ENCODE results near the gene DIP2C.

The DIP2C gene

GRCh38 chr10:555682-556350 is 133.7 kb downstream of the DIP2C start:
- H3K27me3 ChIP-seq (ENCODE audit: insufficient read depth, low read length), result no peaks in the 10 kb centered on the region
- peaks cover 23% of the 10 kb centered on the region; the same call in 1 of the 2 replicates for H3K4me1 ChIP-seq (ENCODE audit: insufficient read depth, low read length)
- H3K4me3 ChIP-seq (ENCODE audit: low read length), result no peak overlapping the region
- no peaks in the 10 kb centered on the region for H3K9me3 ChIP-seq (ENCODE audit: insufficient read depth, low read depth, low read length)
- no peaks in the 10 kb centered on the region for H3K36me3 ChIP-seq (ENCODE audit: insufficient read depth, low read depth, low read length)
- H3K27ac ChIP-seq (ENCODE audit: low read length), result no peak overlapping the region
- no peak overlapping the region for H3K9ac ChIP-seq (ENCODE audit: low read depth, low read length)

GRCh38 chr10:555281-555680 is 134.2 kb downstream of the DIP2C start:
- H3K4me1 ChIP-seq (ENCODE audit: insufficient read depth, low read length), result peaks cover 23% of the 10 kb centered on the region; the same call in 1 of the 2 replicates
- no peaks in the 10 kb centered on the region for H3K36me3 ChIP-seq (ENCODE audit: insufficient read depth, low read depth, low read length)
- H3K27ac ChIP-seq (ENCODE audit: low read length), result no peak overlapping the region
- H3K9me3 ChIP-seq (ENCODE audit: insufficient read depth, low read depth, low read length), result no peaks in the 10 kb centered on the region
- H3K4me3 ChIP-seq (ENCODE audit: low read length), result no peak overlapping the region
- no peak overlapping the region for H3K9ac ChIP-seq (ENCODE audit: low read depth, low read length)
- H3K27me3 ChIP-seq (ENCODE audit: insufficient read depth, low read length), result no peaks in the 10 kb centered on the region

- H3K4me3 ChIP-seq (ENCODE audit: low read length), result no peak overlapping the region
Observed at GRCh38 chr10:554182-554848, 135.2 kb downstream of the DIP2C start.

GRCh38 chr10:553233-553632 is 136.2 kb downstream of the DIP2C start:
- Histone ChIP-seq H3K27ac (ENCODE audit: low read length) (no peak overlapping the region), H3K4me3 (ENCODE audit: low read length) (no peak overlapping the region), H3K4me1 (ENCODE audit: insufficient read depth, low read length) (peaks cover 10% of the 10 kb centered on the region; the same call in 1 of the 2 replicates), H3K9me3 (ENCODE audit: insufficient read depth, low read depth, low read length) (no peaks in the 10 kb centered on the region), H3K36me3 (ENCODE audit: insufficient read depth, low read depth, low read length) (no peaks in the 10 kb centered on the region), H3K27me3 (ENCODE audit: insufficient read depth, low read length) (no peaks in the 10 kb centered on the region), H3K9ac (ENCODE audit: low read depth, low read length) (no peak overlapping the region)

More at GRCh38 chr10:554182-554848, 135.2 kb downstream of the DIP2C start:
- Histone ChIP-seq H3K4me1 (ENCODE audit: insufficient read depth, low read length) (peaks cover 20% of the 10 kb centered on the region; the same call in 1 of the 2 replicates), H3K36me3 (ENCODE audit: insufficient read depth, low read depth, low read length) (no peaks in the 10 kb centered on the region), H3K9ac (ENCODE audit: low read depth, low read length) (no peak overlapping the region), H3K9me3 (ENCODE audit: insufficient read depth, low read depth, low read length) (no peaks in the 10 kb centered on the region), H3K27ac (ENCODE audit: low read length) (no peak overlapping the region), H3K27me3 (ENCODE audit: insufficient read depth, low read length) (no peaks in the 10 kb centered on the region)

- Histone ChIP-seq H3K36me3 (ENCODE audit: insufficient read depth, low read depth, low read length) (no peaks in the 10 kb centered on the region), H3K27ac (ENCODE audit: low read length) (no peak overlapping the region), H3K9ac (ENCODE audit: low read depth, low read length) (no peak overlapping the region), H3K9me3 (ENCODE audit: insufficient read depth, low read depth, low read length) (no peaks in the 10 kb centered on the region), H3K4me3 (ENCODE audit: low read length) (no peak overlapping the region), H3K27me3 (ENCODE audit: insufficient read depth, low read length) (no peaks in the 10 kb centered on the region), H3K4me1 (ENCODE audit: insufficient read depth, low read length) (peaks cover 8% of the 10 kb centered on the region; the same call in 1 of the 2 replicates)
Observed at GRCh38 chr10:552679-553078, 136.8 kb downstream of the DIP2C start.

GRCh38 chr10:551373-552252 is 137.9 kb downstream of the DIP2C start:
- H3K27me3 ChIP-seq (ENCODE audit: insufficient read depth, low read length), result no peaks in the 10 kb centered on the region
- no peaks in the 10 kb centered on the region for H3K9me3 ChIP-seq (ENCODE audit: insufficient read depth, low read depth, low read length)
- no peak overlapping the region for H3K27ac ChIP-seq (ENCODE audit: low read length)
- peaks cover 13% of the 10 kb centered on the region for H3K4me1 ChIP-seq (ENCODE audit: insufficient read depth, low read length)
- no peak overlapping the region for H3K4me3 ChIP-seq (ENCODE audit: low read length)
- no peak overlapping the region for H3K9ac ChIP-seq (ENCODE audit: low read depth, low read length)
- H3K36me3 ChIP-seq (ENCODE audit: insufficient read depth, low read depth, low read length), result no peaks in the 10 kb centered on the region

GRCh38 chr10:550665-551372 is 138.6 kb downstream of the DIP2C start:
- Histone ChIP-seq H3K4me1 (ENCODE audit: insufficient read depth, low read length) (peaks cover 16% of the 10 kb centered on the region), H3K36me3 (ENCODE audit: insufficient read depth, low read depth, low read length) (no peaks in the 10 kb centered on the region), H3K9me3 (ENCODE audit: insufficient read depth, low read depth, low read length) (no peaks in the 10 kb centered on the region), H3K9ac (ENCODE audit: low read depth, low read length) (no peak overlapping the region), H3K27ac (ENCODE audit: low read length) (no peak overlapping the region), H3K27me3 (ENCODE audit: insufficient read depth, low read length) (no peaks in the 10 kb centered on the region), H3K4me3 (ENCODE audit: low read length) (no peak overlapping the region)

- no peaks in the 10 kb centered on the region for H3K36me3 ChIP-seq (ENCODE audit: insufficient read depth, low read depth, low read length)
- no peak overlapping the region for H3K27ac ChIP-seq (ENCODE audit: low read length)
- no peak overlapping the region for H3K4me3 ChIP-seq (ENCODE audit: low read length)
- no peak overlapping the region for H3K9ac ChIP-seq (ENCODE audit: low read depth, low read length)
- H3K27me3 ChIP-seq (ENCODE audit: insufficient read depth, low read length), result no peaks in the 10 kb centered on the region
- H3K9me3 ChIP-seq (ENCODE audit: insufficient read depth, low read depth, low read length), result no peaks in the 10 kb centered on the region
- peaks cover 16% of the 10 kb centered on the region for H3K4me1 ChIP-seq (ENCODE audit: insufficient read depth, low read length)
Observed at GRCh38 chr10:549391-549790, 140.1 kb downstream of the DIP2C start.

- Histone ChIP-seq H3K27me3 (ENCODE audit: insufficient read depth, low read length) (no peaks in the 10 kb centered on the region), H3K9ac (ENCODE audit: low read depth, low read length) (no peak overlapping the region), H3K36me3 (ENCODE audit: insufficient read depth, low read depth, low read length) (no peaks in the 10 kb centered on the region), H3K4me1 (ENCODE audit: insufficient read depth, low read length) (peaks cover 16% of the 10 kb centered on the region), H3K9me3 (ENCODE audit: insufficient read depth, low read depth, low read length) (no peaks in the 10 kb centered on the region), H3K27ac (ENCODE audit: low read length) (no peak overlapping the region), H3K4me3 (ENCODE audit: low read length) (no peak overlapping the region)
Observed at GRCh38 chr10:548238-548901, 141.1 kb downstream of the DIP2C start.

GRCh38 chr10:547591-548081 is 141.8 kb downstream of the DIP2C start:
- Histone ChIP-seq H3K27ac (ENCODE audit: low read length) (no peak overlapping the region), H3K4me3 (ENCODE audit: low read length) (peak overlapping the region; percentile 21; the same call in 1 of the 2 replicates), H3K9ac (ENCODE audit: low read depth, low read length) (peak overlapping the region; percentile 14; the same call in 1 of the 2 replicates), H3K27me3 (ENCODE audit: insufficient read depth, low read length) (no peaks in the 10 kb centered on the region), H3K4me1 (ENCODE audit: insufficient read depth, low read length) (peaks cover 16% of the 10 kb centered on the region), H3K36me3 (ENCODE audit: insufficient read depth, low read depth, low read length) (no peaks in the 10 kb centered on the region), H3K9me3 (ENCODE audit: insufficient read depth, low read depth, low read length) (no peaks in the 10 kb centered on the region)

All from iPS-20b (cell line).